Endothelial cell of umbilical vein (primary cell): ENCODE measurements around the gene THAP4. TPM values are rescaled to one million over a fixed set of nuclear protein-coding genes. Genes with fewer than 3 reads are reported as not detected.

Experiments
- BruUV-seq: library from RNA; stranded (reverse); fragments of 400-500 nt; replicated peaks from 2 replicates; lab custom pipeline; 2021; lab: Mats Ljungman, UMichigan
- CTCF ChIA-PET: fragments of 300-600, 350-600 bp; sonication (Branson Sonifier 250); formaldehyde crosslinking; loops from one replicate; lab custom pipeline; 2021; ENCODE audit warnings: antibody characterized with exemption, inconsistent platforms; lab: Charles Lee
- POLR2A ChIA-PET: fragments of 300-600, 350-600 bp; sonication (Branson Sonifier 250); formaldehyde crosslinking; loops from one replicate; lab custom pipeline; 2021; ENCODE audit warnings: antibody characterized with exemption, inconsistent platforms; lab: Charles Lee
- DNase-seq: peaks from one replicate; pipeline ENCODE4 v3.0.0-alpha.2; 2011; ENCODE audit warnings: low read depth, low spot score
- FAIRE-seq: peaks from 2 replicates; lab custom pipeline; 2011; peaks lifted over from hg19 to GRCh38; lab: Jason Lieb, UNC
- H2AFZ ChIP-seq: 2 replicates; pipeline ENCODE4 v1.6.0; 2012; ENCODE audit warnings: low read depth, low read length, control low read depth, inconsistent platforms
- H3K27ac ChIP-seq: 2 replicates; pipeline ENCODE4 v1.5.1; 2011; ENCODE audit warnings: low read depth, mild to moderate bottlenecking, control low read depth, low read length, moderate library complexity; ENCODE audit not compliant: insufficient read depth
- H3K27me3 ChIP-seq, 2 experiments: 2 replicates each; pipeline versions ENCODE4 v1.6.0 to v1.6.1; 2011; ENCODE audit warnings: low read length in 2 of 2, mixed read lengths in 1 of 2; ENCODE audit not compliant: control insufficient read depth in 2 of 2, insufficient read depth in 2 of 2
- H3K36me3 ChIP-seq, 2 experiments: 2 replicates in 1 of 2; 3 replicates in 1 of 2; pipeline ENCODE4 v1.5.1; 2011; ENCODE audit warnings: low read length in 2 of 2, mild to moderate bottlenecking in 1 of 2, moderate library complexity in 1 of 2; ENCODE audit not compliant: control insufficient read depth in 2 of 2, insufficient read depth in 2 of 2; ENCODE audit errors: extremely low read depth in 1 of 2
- H3K4me1 ChIP-seq: 3 replicates; pipeline ENCODE4 v1.5.1; 2011; ENCODE audit warnings: mild to moderate bottlenecking, low read length; ENCODE audit not compliant: control insufficient read depth, insufficient read depth; ENCODE audit errors: extremely low read depth
- H3K4me2 ChIP-seq: 2 replicates; pipeline ENCODE4 v1.6.1; 2011; ENCODE audit warnings: low read length, control low read depth, mixed read lengths; ENCODE audit not compliant: insufficient read depth
- H3K4me3 ChIP-seq, 3 experiments: fragments of 200-600 bp in 1 of 3; sonication (generic), shearing (Covaris generic) in 1 of 3; replicated peaks in 1 of 3; 2 replicates each; pipeline ENCODE4 v1.5.1; 2011 to 2016; ENCODE audit warnings: control low read depth in 3 of 3, low read length in 3 of 3, mild to moderate bottlenecking in 2 of 3, inconsistent platforms in 1 of 3, low read depth in 1 of 3, moderate library complexity in 1 of 3; ENCODE audit not compliant: insufficient read depth in 1 of 3
- H3K79me2 ChIP-seq: 2 replicates; pipeline ENCODE4 v1.6.0; 2012; ENCODE audit warnings: low read length, inconsistent platforms; ENCODE audit not compliant: control insufficient read depth, insufficient read depth
- H3K9ac ChIP-seq: replicated peaks from 2 replicates; pipeline ENCODE3; 2011; ENCODE audit warnings: low read length, control low read depth; ENCODE audit not compliant: insufficient read depth; ENCODE audit errors: extremely low read depth
- H3K9me1 ChIP-seq: replicated peaks from 3 replicates; pipeline ENCODE4 v1.6.0; 2011; ENCODE audit warnings: mild to moderate bottlenecking, low read length; ENCODE audit not compliant: control insufficient read depth, insufficient read depth; ENCODE audit errors: extremely low read depth
- H3K9me3 ChIP-seq: replicated peaks from 2 replicates; pipeline ENCODE4 v1.5.1; 2012; ENCODE audit warnings: low read length, inconsistent platforms; ENCODE audit not compliant: control insufficient read depth, insufficient read depth
- H4K20me1 ChIP-seq: replicated peaks from 2 replicates; pipeline ENCODE3; 2011; ENCODE audit warnings: mild to moderate bottlenecking, low read length; ENCODE audit not compliant: control insufficient read depth, insufficient read depth; ENCODE audit errors: extremely low read depth
- EZH2 ChIP-seq: IDR thresholded peaks from 2 replicates; pipeline ENCODE4 v1.6.1; 2012; ENCODE audit warnings: borderline replicate concordance, low read depth, mild to moderate bottlenecking, moderate library complexity, low read length, inconsistent platforms; ENCODE audit not compliant: severe bottlenecking
- FOS ChIP-seq: IDR thresholded peaks from 2 replicates; pipeline ENCODE4 v1.6.1; 2011; ENCODE audit warnings: mild to moderate bottlenecking, low read length, moderate library complexity, borderline replicate concordance; ENCODE audit not compliant: insufficient read depth
- GATA2 ChIP-seq: IDR thresholded peaks from 2 replicates; pipeline ENCODE4 v1.7.0; 2011; ENCODE audit warnings: low read depth, mild to moderate bottlenecking, moderate library complexity, mixed read lengths, low read length; ENCODE audit not compliant: insufficient read length, insufficient read depth
- JUN ChIP-seq: IDR thresholded peaks from 2 replicates; pipeline ENCODE4 v1.6.1; 2011; ENCODE audit warnings: borderline replicate concordance, low read depth; ENCODE audit not compliant: insufficient read length, insufficient read depth
- MYC ChIP-seq: IDR thresholded peaks from one replicate; pipeline ENCODE4 v1.6.1; 2011; ENCODE audit warnings: mild to moderate bottlenecking, low read depth, low read length
- POLR2A ChIP-seq: IDR thresholded peaks from 2 replicates; pipeline ENCODE4 v1.6.1; 2012; ENCODE audit warnings: low read depth, mild to moderate bottlenecking, control low read depth, low read length
- POLR2AphosphoS5 ChIP-seq: IDR thresholded peaks from 2 replicates; pipeline ENCODE4 v1.6.1; 2012; ENCODE audit warnings: low read depth, mild to moderate bottlenecking, control low read depth, low read length, moderate library complexity; ENCODE audit not compliant: insufficient read depth
- dilution Hi-C: fragments of 300-500 bp; cut with MboI; formaldehyde crosslinking; loops from one replicate; pipeline ENCODE4 v1.15.0; 2019; ENCODE audit warnings: low sequenced_read_pairs; ENCODE audit not compliant: extremely low pct_ligation_motif_present
- intact Hi-C: fragments of 100-400 bp; cut with micrococcal nuclease; formaldehyde crosslinking; loops from one replicate; pipeline ENCODE4 v1.10.0; 2022
- polyA plus RNA-seq, 4 experiments: library from polyadenylated mRNA; depleted of rRNA in 3 of 4; stranded (reverse) in 3 of 4; unstranded in 1 of 4; fragments of >200 nt; gene quantifications; 2 replicates each; pipeline versions ENCODE4 v1.2.1 to v1.2.3, GENCODE V29; 2011 to 2012; ENCODE audit warnings: missing spikeins in 1 of 4
- total RNA-seq: library from RNA; stranded (reverse); gene quantifications from 2 replicates; pipeline ENCODE4 v1.2.3, GENCODE V29; 2021
- TF ChIP-seq, protein P1 (sequence below), 2 donors: IDR thresholded peaks; 1 replicate in 1 of 2; 2 replicates in 1 of 2; pipeline ENCODE4 v1.5.1; 2011; ENCODE audit warnings: low read length in 2 of 2, mild to moderate bottlenecking in 2 of 2, moderate library complexity in 2 of 2, control low read depth in 1 of 2, inconsistent platforms in 1 of 2, low read depth in 1 of 2; ENCODE audit not compliant: insufficient read depth in 1 of 2; ENCODE audit errors: extremely low read depth in 1 of 2
- TF ChIP-seq, protein P2 (sequence below): IDR thresholded peaks from 2 replicates; pipeline ENCODE4 v1.6.1; 2011; ENCODE audit not compliant: insufficient read depth, insufficient read length

Gene THAP4
- total and polyA plus RNA-seq, 2 donors (not counting 3 experiments of a cell fraction or from before 2014, with no cell fraction given) = 45.4 to 47.4 TPM

DNA sequence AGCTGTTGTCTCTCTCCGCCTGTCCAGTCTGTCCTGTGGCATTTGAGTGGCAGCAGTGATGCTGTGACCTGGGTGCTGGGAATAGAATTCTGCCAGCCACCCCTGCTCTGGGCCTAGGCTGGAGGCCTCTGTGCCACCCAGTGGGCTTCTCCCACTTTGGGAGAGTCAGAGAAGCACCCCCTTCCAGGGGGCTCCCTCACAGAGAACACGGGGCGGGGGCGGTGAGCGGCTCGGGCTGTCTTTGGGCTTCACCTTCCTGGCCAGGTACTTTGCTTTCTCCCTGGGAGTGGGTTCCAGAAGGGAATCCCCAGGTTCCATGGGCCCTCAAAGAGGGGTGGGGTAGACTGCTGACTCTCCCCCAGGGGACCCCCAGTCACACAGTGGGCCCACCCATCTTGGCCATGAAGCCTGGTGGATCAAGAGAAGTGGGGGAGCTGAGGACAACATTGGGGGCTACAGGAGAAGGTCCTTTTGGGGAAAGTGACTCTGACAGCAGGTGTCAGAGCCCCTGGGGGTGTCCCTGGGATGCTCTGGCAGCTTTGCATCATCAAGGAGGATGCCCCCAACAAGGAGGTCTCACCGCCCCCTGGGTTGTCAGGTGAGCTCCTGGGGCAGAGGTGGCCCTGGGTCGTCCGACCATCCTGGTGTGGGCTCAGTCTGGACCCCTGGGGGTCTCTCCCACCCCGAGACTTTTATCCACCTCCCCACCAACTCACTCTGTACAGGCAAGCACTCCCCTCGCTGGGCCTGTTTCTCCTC lies 97.2 kb downstream of the THAP4 start:
- Histone ChIP-seq H2AFZ (no peak overlapping the region), H3K9me1 (no peaks in the 10 kb centered on the region), H3K27me3 (no peaks in the 10 kb centered on the region), H3K4me2 (no peak overlapping the region), H3K9ac (no peak overlapping the region), H3K79me2 (no peaks in the 10 kb centered on the region), H4K20me1 (no peaks in the 10 kb centered on the region), H3K27ac (no peak overlapping the region), H3K9me3 (no peaks in the 10 kb centered on the region), H3K4me3 (no peak overlapping the region), H3K4me1 (peaks cover 7% of the 10 kb centered on the region), H3K36me3 (no peaks in the 10 kb centered on the region)
- intact Hi-C loops = no loop called here
- ChIA-PET CTCF (interaction anchor here (1.1 kb wide), 1 partner anchor 24 kb away, joined by 3 read pairs; no protein-coding TSS in a partner anchor), POLR2A (no interaction called here)
- DNase-seq = no peak
- no peak for TF ChIP-seq POLR2A
- no peak for TF ChIP-seq FOS
- TF ChIP-seq, protein P1, sequence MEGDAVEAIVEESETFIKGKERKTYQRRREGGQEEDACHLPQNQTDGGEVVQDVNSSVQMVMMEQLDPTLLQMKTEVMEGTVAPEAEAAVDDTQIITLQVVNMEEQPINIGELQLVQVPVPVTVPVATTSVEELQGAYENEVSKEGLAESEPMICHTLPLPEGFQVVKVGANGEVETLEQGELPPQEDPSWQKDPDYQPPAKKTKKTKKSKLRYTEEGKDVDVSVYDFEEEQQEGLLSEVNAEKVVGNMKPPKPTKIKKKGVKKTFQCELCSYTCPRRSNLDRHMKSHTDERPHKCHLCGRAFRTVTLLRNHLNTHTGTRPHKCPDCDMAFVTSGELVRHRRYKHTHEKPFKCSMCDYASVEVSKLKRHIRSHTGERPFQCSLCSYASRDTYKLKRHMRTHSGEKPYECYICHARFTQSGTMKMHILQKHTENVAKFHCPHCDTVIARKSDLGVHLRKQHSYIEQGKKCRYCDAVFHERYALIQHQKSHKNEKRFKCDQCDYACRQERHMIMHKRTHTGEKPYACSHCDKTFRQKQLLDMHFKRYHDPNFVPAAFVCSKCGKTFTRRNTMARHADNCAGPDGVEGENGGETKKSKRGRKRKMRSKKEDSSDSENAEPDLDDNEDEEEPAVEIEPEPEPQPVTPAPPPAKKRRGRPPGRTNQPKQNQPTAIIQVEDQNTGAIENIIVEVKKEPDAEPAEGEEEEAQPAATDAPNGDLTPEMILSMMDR (IDR thresholded peaks at IDR 0.05; ENCODE audit: extremely low read depth in 1 of 2, insufficient read depth in 1 of 2, low read depth in 1 of 2, low read length in 2 of 2) = no peak
- no peak for TF ChIP-seq EZH2
- TF ChIP-seq POLR2AphosphoS5 = no peak
- TF ChIP-seq GATA2 = no peak
- TF ChIP-seq JUN = no peak
- TF ChIP-seq, protein P2, sequence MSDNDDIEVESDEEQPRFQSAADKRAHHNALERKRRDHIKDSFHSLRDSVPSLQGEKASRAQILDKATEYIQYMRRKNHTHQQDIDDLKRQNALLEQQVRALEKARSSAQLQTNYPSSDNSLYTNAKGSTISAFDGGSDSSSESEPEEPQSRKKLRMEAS = no peak
- no peak for TF ChIP-seq MYC
- dilution Hi-C loops = no loop called here
- no peak for FAIRE-seq
- no TSS peak for BruUV-seq
